COR-L47 (cell line): ENCODE measurements around the gene PIPOX.

Experiments used
- DNase-seq: peaks from one replicate; lab custom pipeline; 2025; lab: John Stamatoyannopoulos, UW

PIPOX gene

GRCh38 chr17:29042679-29043538 lies at the start of gene PIPOX:
PIPOX (plus strand) TSS chr17:29043141; CDS start chr17:29043226, 85 bp downstream.
- DNase-seq: peak; percentile 98

- no peak for DNase-seq
Observed at GRCh38 chr17:28993645-28994426, 49.1 kb upstream of the PIPOX start.

DNA sequence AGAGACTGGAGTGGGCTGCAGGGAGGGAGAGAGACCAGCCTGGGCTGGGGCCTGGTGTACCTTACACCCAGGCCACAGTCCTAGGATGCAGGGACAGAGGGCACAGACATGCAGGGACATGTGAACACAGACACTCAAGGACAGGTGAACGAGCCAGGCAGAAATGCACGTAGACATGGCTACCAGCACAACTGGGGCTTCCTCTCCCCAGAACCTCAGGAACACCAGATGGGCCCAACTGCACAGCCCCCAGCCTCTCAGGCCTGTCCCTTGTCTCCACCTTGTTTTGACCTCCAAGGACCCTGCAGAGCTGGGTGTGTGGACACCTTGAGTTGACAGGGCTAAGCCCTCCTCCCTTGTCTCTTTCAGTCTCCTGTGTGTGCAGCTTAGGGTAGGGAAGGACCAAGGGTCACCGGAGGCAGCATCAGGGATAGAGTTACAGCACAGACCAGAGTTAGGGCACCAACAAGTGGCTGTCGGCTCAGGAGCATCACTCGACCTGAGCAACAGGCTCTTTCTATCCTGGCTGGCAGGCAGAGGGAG lies 46.3 kb upstream of the PIPOX start:
- no peak for DNase-seq

- peak; percentile 90 for DNase-seq
Observed at GRCh38 chr17:28997806-28998205, 45.1 kb upstream of the PIPOX start.

GRCh38 chr17:28999206-28999605 lies 43.7 kb upstream of the PIPOX start:
- DNase-seq: peak; percentile 80

GRCh38 chr17:29000973-29001372 lies 42.0 kb upstream of the PIPOX start:
- DNase-seq: no peak

DNA sequence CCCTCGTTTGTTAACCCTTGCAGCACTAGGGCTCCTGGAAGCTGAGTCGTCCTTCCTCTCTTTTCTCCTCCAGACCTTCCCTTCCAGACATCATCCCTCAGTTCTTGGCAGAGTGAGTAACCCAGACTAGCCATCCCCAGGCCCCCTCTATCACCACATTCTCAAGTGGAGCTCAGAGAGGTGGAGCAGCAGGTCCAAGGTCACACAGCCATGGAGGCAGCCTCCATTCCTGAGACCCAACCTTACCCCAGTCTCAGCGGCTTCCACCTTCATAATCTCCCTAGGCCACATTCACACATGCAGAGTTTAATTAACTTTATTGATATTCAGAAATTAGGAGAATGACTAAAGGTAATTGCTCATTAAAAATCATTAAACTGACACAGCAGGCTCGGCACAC lies 40.1 kb upstream of the PIPOX start:
- no peak for DNase-seq

DNA sequence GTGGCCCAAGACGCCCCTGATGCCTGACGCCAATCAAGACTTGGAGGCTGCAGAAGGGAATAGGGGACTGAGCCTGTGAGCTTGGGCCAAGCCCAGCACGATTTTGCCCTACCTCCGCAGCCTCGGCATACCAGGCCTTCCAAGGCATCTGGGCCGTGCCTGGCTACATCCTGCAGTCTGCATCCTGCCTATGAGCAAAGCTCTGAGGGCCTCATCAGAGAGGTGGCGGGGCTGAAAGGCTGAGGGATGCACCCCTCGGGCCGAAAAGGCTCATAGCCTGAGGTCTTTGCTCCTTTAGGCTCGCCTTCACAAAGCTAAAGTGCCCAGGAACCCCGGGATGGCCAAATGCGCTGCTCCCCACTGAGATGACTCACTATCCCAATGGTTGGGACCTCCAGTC lies 39.7 kb upstream of the PIPOX start:
- no peak for DNase-seq

GRCh38 chr17:29004081-29004692 lies 38.8 kb upstream of the PIPOX start:
- no peak for DNase-seq

GRCh38 chr17:29005936-29006511 lies 36.9 kb upstream of the PIPOX start, which contains the start of gene SEZ6:
SEZ6 (minus strand) TSS chr17:29006033; CDS start chr17:29005869, 164 bp downstream.
- peak; percentile 81 for DNase-seq

DNA sequence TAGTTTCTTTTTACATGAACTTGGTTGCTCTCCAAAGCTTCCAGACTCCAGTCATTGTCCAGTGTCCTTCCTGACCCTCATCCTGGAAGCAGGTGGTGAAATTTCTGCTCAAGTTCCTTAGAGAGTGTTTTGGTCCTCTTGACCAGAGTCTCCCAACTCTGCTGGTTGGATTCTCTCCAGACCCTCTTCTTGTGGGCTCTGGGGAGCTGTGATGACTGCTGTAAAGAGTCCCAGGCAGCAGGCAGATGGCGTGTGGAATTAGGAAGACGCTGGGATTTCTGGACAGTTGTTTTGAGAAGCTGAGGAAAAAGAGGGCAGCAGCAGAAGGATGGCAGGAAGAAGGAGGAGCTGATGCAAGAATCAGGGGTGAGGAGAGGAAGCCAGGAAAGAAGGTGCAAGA lies 35.5 kb upstream of the PIPOX start:
- no peak for DNase-seq

DNA sequence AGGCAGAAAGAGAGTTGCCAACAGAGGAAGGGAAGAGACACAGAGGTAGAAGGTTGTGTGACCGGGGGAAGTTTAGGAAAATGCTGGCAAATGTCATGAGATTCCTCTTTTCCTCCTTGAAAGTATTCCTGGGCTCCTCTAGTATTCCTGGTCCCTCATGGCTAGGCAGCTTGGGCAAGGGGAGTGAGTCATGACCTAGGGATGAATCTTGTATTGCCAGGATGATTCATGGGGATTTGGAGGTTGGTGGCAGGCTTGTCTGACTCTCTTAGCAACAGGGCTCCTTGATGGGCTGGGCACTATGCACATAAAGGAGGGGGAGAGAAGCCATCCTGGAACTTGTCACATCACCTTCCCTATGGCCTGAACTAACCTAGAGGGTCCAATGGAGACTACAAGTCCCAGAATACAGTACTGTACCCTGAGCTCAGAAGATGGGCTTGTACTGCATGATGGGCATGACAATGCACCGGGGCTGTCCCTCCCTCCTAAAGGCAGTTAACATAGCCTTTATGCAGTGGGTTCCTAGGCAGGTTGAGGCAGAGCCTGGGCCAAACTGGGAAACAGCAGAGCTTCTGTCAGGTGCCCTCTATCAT lies 35.0 kb upstream of the PIPOX start:
- no peak for DNase-seq

GRCh38 chr17:29008591-29008990 lies 34.4 kb upstream of the PIPOX start:
- no peak for DNase-seq

DNA sequence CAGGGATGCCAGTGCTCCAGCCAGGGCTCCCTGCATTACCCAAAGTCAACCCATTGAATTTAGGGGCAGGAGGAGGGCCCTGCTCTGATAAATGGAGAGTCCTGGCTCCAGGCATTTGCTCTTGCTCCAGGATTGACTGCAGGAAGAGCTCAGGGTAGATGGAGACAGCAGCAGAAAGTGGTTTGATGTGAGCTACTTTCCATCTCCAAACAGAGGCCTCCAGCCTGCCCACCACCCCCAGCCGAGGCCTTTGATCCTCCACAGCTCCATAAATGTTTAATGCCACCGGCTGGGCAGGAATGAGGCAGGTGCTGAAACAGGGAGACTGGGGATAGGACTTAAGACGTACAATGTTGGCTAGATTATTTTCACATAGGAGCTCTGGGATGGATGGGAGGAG lies 32.8 kb upstream of the PIPOX start:
- peak; percentile 39 for DNase-seq

GRCh38 chr17:29010586-29010985 lies 32.4 kb upstream of the PIPOX start:
- DNase-seq: peak; percentile 82

DNA sequence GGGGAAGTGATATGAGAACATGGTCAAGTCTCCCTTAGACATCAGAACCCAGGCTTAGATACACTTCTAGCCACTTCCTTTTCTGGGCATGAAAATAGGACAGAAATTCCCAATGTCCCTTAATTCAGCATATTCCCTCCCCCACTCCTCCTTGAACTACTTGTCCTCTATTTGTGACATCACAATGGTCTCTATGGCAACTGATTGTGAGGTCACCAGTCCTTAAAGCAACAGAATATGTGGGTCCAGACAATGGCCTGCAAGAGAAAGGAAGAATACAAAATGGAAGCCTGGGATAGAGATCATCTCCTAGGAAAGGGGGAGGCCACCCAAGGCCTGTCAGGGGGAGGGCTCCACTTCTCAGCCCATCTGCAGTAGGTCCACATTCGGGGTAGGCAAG lies 30.4 kb upstream of the PIPOX start:
- no peak for DNase-seq

- no peak for DNase-seq
Observed at GRCh38 chr17:29014716-29015115, 28.2 kb upstream of the PIPOX start.

GRCh38 chr17:29016345-29017210 lies 26.4 kb upstream of the PIPOX start:
- no peak for DNase-seq

DNA sequence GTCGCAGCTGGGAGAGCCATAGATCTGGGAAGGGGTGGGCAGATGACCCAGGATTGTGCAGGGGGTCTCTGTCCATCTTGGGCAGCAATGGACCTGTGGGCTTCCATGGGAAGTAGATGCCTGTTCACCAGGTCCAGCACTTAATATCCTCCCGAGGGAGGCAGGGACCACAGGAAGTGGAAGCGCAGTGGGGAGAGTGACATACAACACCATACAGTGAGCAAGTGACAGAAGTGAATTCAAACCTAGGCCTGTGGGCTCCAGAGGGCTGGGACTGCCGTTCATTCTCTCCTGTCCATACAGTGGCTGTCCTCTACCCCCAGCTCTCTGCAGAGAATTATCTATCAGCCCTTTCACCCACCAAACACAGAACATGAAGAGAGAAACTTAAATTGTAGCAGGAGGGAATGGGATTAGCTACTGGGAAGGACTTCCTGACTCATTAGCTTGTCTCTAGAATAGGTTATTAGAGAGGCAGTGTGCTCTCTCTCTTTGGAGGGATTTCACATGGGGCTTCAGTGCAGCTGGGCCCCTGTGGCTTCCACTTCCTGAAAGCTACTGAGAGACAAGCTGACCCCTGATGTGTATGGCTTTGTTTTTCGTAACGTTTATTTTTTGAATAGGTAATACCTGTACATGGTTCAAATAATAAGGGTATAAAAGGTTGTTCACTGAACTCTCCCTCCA lies 24.0 kb upstream of the PIPOX start:
- DNase-seq: peak; percentile 47
